K562 (cell line): ENCODE measurements around the gene SEMA3A.

ENCODE experiments used
- CREB1 ChIP-seq, 2 experiments: sonication (generic) in 1 of 2; formaldehyde crosslinking in 1 of 2; IDR thresholded peaks; 2 replicates each; pipeline versions ENCODE4 v1.6.1 to v1.8.0; 2012 to 2022; ENCODE audit warnings: inconsistent platforms in 1 of 2, mild to moderate bottlenecking in 1 of 2, missing genetic modification reagents in 1 of 2, moderate library complexity in 1 of 2
- CTCF ChIP-seq, 3 experiments: IDR thresholded peaks in 2 of 3; conservative IDR thresholded peaks in 1 of 3; 2 replicates each; pipeline ENCODE4 v1.5.1; 2011 to 2012; ENCODE audit warnings: low read length in 3 of 3, mild to moderate bottlenecking in 3 of 3, control low read depth in 2 of 3, improper control_type of control experiment in 1 of 3, inconsistent platforms in 1 of 3, low read depth in 1 of 3, mixed read lengths in 1 of 3, moderate library complexity in 1 of 3; ENCODE audit not compliant: insufficient read depth in 2 of 3
- CUX1 ChIP-seq: fragments of 200-800 bp; sonication (Bioruptor generic); IDR thresholded peaks from 2 replicates; pipeline ENCODE4 v1.6.1; 2016; ENCODE audit warnings: missing genetic modification characterization, missing compliant biosample characterization
- KAT8 ChIP-seq: fragments of 450-650 bp; IDR thresholded peaks from 2 replicates; pipeline ENCODE4 v1.6.1; 2016; ENCODE audit warnings: low read depth, mild to moderate bottlenecking
- POLR2AphosphoS5 ChIP-seq: IDR thresholded peaks from 2 replicates; pipeline ENCODE4 v1.6.1; 2011; ENCODE audit warnings: mild to moderate bottlenecking, low read depth, low read length, moderate library complexity; ENCODE audit not compliant: control insufficient read depth, insufficient read depth

- TF ChIP-seq POLR2AphosphoS5 (no peak), CUX1 (no peak), CREB1 (IDR thresholded peaks at IDR 0.05) (no peak), CREB1 (CRISPR knock-in tag; IDR thresholded peaks at IDR 0.05) (no peak), CTCF (IDR thresholded peaks at IDR 0.05 in 2 of 3, conservative IDR thresholded peaks at IDR 0.05 in 1 of 3; ENCODE audit: insufficient read depth in 2 of 3, low read depth in 1 of 3, low read length in 3 of 3) (no peak), KAT8 (no peak)
These were observed 49.7 kb downstream of the SEMA3A start for GRCh38 chr7:84144935-84145334.
